GM18909 (cell line): ENCODE results near the gene PCK2.
"Not testable (repeated sequence)": the region's sequence is repeated elsewhere in the genome, so short reads cannot be mapped to it uniquely, and the experiment has no call there.

Experiments used
- ATAC-seq: cut with Tn5 transposase; IDR thresholded peaks from one replicate; pipeline ENCODE4 v1.9.1; 2021; ENCODE audit warnings: mild to moderate bottlenecking; ENCODE audit not compliant: unreplicated experiment, poor library complexity

The PCK2 gene

GRCh38 chr14:24092505-24093206, 1.5 kb upstream of the PCK2 start:
- no peak for ATAC-seq

- ATAC-seq: no peak
Observed at GRCh38 chr14:24093207-24093900, 757 bp upstream of the PCK2 start.

DNA sequence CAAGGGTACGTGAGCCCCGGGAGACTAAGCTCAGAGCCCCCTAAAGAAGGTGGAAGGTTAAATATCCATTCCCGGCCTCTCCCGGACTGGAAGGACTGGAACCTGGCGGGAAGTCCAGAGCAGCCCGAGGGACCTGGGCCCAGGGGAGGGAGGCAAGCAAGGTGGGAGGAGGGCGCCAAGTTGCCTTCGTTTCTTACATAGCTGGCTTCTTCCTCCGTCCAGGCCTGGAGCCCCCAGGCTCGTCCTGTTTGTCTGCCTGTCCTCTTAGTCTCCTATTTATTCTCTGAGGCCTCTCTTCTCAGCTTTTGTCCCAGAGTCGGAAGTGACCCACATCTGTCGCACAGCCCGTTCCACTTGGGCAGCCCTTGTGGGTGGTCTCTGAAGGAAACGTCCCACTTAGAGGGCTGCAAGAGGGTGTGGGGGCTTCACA, 745 bp downstream of the PCK2 start:
- no peak for ATAC-seq

- peak; percentile 76 for ATAC-seq
Observed at GRCh38 chr14:24095271-24096068, 1.4 kb downstream of the PCK2 start.

DNA sequence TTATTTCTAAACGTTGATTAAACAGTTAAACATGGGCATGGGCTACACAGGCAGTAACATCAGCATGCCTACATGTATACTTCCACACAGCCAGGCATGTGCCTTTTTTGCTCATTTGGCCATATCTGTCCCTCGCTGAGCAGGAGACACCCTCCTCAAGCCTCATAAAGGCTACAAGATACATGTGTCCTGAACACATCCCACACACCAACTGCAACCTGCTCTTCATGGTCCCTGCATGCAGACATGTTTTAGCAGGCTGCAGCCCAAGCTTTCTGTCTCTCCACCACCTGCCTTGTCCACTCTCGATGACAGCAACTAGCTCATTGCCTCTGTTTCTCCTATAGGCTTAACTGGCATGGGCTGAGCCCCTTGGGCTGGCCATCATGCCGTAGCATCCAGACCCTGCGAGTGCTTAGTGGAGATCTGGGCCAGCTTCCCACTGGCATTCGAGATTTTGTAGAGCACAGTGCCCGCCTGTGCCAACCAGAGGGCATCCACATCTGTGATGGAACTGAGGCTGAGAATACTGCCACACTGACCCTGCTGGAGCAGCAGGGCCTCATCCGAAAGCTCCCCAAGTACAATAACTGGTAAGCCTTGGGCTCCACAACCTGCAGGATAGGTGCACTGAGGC, 2.6 kb downstream of the PCK2 start:
- no peak for ATAC-seq

DNA sequence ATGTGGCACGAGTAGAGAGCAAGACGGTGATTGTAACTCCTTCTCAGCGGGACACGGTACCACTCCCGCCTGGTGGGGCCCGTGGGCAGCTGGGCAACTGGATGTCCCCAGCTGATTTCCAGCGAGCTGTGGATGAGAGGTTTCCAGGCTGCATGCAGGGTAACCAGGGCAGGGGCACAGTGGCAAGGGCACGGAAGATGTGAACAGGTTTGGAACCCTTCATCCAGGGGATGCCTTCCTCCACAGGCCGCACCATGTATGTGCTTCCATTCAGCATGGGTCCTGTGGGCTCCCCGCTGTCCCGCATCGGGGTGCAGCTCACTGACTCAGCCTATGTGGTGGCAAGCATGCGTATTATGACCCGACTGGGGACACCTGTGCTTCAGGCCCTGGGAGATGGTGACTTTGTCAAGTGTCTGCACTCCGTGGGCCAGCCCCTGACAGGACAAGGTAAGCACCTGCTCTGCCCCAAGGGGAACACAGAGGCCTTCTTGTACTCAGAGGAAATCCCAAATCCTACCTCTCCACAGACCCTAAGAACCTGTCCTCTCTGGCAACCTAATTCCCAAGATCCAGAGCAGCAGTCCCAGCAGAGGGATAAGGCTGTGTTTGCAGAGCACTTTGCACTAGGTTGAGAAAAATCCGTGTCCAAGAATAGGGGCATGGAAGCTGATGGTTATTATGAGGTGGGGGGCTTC, 4.3 kb downstream of the PCK2 start:
- ATAC-seq: no peak

DNA sequence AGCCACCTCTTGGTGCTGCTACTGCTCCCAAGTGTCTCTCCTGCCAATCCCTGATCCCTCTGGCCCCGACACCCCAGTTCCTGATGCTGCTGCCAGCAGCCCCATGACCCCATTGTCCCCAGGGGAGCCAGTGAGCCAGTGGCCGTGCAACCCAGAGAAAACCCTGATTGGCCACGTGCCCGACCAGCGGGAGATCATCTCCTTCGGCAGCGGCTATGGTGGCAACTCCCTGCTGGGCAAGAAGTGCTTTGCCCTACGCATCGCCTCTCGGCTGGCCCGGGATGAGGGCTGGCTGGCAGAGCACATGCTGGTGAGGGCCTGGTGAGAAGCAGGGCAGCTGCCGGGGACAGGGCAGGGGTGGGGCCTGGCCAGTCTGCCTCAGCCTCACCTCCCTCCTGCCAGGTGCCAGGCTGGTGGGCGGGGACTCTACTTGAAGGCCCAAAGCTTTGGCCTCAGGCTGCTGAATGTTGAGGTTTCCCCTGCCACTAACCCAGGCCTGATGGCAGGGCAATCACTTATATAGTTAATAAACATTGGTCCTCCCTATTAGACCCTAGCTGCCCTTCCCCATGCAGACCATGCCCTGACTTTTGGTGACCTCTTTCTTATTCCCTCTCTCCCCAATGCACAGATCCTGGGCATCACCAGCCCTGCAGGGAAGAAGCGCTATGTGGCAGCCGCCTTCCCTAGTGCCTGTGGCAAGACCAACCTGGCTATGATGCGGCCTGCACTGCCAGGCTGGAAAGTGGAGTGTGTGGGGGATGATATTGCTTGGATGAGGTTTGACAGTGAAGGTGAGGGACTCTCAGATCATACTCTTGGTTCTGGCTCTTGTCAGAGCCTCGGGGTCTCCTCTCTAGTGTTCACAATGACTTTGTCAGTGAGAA, 5.1 kb downstream of the PCK2 start:
- no peak for ATAC-seq

DNA sequence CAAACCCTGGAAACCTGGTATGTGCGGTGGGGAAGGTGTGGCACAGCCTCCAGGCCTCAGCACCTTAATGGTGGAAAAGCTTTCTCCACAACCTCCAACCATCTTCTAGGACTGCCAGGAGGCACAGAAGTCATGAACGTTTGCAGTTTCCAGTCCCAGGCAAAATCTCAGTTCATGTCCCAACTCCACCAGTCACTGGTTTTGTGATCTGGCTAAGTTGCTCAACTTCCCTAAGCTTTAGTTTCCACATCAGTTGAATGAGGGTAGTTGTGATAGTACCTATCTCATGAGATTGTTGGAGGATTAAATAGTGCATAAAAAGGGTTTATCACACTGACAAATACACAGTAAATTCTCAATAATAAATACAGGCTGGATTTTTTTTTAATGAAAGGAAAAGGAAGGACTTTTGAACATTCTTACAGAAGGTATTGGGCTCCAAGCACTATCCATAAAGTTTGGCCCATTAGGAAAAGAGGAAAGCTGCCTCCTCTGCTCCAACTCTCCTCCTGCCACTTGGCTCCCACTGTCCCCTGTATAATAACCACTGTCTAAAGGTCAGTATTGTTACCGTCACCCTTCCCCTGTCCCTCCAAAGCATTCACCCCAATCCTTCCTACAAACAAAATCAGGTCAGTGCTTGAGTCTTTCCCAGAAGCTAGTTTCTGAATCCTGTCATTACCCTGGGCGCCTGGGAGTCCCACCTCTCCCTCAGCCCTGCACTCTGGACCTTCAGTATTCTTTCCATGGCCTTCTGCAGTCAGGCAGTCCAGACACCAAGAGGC, 6.3 kb downstream of the PCK2 start:
- ATAC-seq: no peak

- ATAC-seq: no peak
Observed at GRCh38 chr14:24100982-24101494, 6.9 kb downstream of the PCK2 start.

DNA sequence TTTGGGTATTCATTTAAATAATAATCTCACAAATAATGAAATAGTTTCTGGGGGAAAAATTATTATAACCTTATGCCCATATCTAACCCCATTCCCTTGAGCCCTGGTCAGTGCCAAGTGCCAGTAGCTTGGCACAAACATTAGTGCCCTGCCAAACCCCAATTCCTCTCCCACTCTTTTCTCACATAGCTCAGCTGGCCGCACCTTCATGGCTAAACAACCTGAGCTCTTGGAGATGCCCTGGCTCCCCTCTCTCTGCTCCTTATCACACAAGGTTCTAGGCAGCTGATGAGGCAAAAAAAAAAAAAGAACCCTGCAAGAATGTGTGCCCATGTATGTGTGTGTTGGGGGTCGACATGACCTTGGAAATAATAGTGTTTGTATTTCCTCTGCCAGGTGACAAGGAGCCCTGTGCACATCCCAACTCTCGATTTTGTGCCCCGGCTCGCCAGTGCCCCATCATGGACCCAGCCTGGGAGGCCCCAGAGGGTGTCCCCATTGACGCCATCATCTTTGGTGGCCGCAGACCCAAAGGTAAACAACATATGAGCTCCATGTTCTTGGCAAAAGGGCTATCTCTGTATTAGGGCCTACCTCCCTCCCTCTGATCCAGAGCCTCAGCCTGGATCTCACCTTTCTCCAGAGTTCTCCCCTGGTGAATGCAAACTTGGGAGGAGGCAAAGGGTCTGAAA, 8.4 kb downstream of the PCK2 start:
- ATAC-seq: no peak

- no peak for ATAC-seq
Observed at GRCh38 chr14:24103451-24103850, 9.3 kb downstream of the PCK2 start.

DNA sequence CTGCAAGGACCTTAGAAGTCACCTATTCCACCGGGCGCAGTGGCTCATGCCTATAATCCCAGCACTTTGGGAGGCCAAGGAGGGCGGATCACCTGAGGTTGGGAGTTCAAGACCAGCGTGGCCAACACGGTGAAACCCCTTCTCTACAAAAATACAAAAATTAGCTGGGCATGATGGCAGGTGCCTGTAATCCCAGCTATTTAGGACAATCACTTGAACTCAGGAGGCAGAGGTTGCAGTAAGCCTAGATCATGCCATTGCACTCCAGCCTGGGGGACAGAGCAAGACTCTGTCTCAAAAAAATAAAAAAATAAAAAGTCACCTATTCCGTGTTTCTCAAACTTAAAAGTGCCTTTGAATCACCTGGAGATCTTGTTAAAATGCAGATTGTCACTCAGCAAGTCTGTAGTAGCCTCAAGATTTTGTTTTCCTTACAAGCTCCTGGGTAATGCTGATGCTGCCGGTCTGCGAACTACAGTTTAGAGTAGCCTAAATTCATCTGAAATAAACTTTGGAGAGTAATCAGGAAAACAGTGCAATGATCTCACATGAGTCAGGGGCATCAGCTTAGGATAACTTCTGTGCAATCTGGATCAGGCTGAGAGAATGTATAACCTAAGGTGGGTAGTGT, 11.6 kb downstream of the PCK2 start:
- not testable (repeated sequence) for ATAC-seq

- no peak for ATAC-seq
Observed at GRCh38 chr14:24106672-24107271, 12.7 kb downstream of the PCK2 start.

DNA sequence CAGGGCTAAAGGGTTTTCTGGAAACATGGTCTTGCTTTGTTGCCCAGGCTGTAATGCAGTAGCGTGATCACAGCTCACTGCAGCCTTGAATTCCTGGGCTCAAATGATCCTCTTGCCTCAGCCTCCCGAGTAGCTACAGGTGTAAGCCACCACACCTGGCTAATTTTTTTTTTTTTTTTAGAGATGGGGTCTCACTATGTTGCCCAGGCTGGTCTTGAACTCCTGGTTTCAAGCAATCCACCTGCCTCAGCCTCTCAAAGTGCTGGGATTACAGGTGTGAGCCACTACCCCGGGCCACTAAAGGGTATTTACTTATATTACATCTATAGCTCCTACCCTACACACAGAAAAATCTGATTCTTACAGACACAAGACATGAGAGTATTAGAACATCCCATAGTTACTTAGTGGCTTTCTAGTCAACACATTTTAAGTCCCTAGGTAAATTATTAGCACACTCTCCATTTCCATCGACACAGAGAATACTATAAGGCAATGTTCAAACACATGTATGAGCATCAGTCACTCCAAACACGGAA, 14.3 kb downstream of the PCK2 start:
- ATAC-seq: peak; percentile 36

- ATAC-seq: no peak
Observed at GRCh38 chr14:24110060-24110459, 15.9 kb downstream of the PCK2 start.

- ATAC-seq: no peak
Observed at GRCh38 chr14:24110523-24110922, 16.4 kb downstream of the PCK2 start.
